K562 (cell line): ENCODE data around the gene FFAR1. TPM values are rescaled to one million over a fixed set of nuclear protein-coding genes. Genes with fewer than 3 reads are reported as not detected.

Experiments
- CBFA2T2 ChIP-seq: fragments of 450-650 bp; conservative IDR thresholded peaks from 2 replicates; pipeline ENCODE4 v1.6.1; 2017; ENCODE audit warnings: mild to moderate bottlenecking
- CREBBP ChIP-seq: IDR thresholded peaks from one replicate; pipeline ENCODE4 v1.6.1; 2012; ENCODE audit warnings: low read depth, mild to moderate bottlenecking, control low read depth, inconsistent platforms, low read length
- CREM ChIP-seq: IDR thresholded peaks from 2 replicates; pipeline ENCODE4 v1.6.1; 2014; ENCODE audit warnings: antibody characterized with exemption, low read depth
- CTBP1 ChIP-seq: fragments of 450-650 bp; IDR thresholded peaks from 2 replicates; pipeline ENCODE4 v1.6.1; 2016; ENCODE audit warnings: borderline replicate concordance
- CTCF ChIP-seq, 3 experiments: IDR thresholded peaks in 2 of 3; conservative IDR thresholded peaks in 1 of 3; 2 replicates each; pipeline ENCODE4 v1.5.1; 2011 to 2012; ENCODE audit warnings: low read length in 3 of 3, mild to moderate bottlenecking in 3 of 3, control low read depth in 2 of 3, improper control_type of control experiment in 1 of 3, inconsistent platforms in 1 of 3, low read depth in 1 of 3, mixed read lengths in 1 of 3, moderate library complexity in 1 of 3; ENCODE audit not compliant: insufficient read depth in 2 of 3
- DDX20 ChIP-seq: fragments of 450-650 bp; IDR thresholded peaks from 2 replicates; pipeline ENCODE4 v1.6.1; 2016; ENCODE audit warnings: missing genetic modification characterization, low read depth, mild to moderate bottlenecking, missing compliant biosample characterization, moderate library complexity
- DPF2 ChIP-seq: fragments of 450-650 bp; IDR thresholded peaks from 2 replicates; pipeline ENCODE4 v1.6.1; 2016
- ESRRB ChIP-seq: fragments of 250-450 bp; sonication (Bioruptor Pico); IDR thresholded peaks from 2 replicates; pipeline ENCODE4 v1.5.0; 2020; ENCODE audit warnings: mild to moderate bottlenecking, moderate library complexity, borderline replicate concordance
- PURB ChIP-seq: sonication (generic); formaldehyde crosslinking; IDR thresholded peaks from 2 replicates; pipeline ENCODE4 v1.9.0; 2021; ENCODE audit warnings: low read depth, mild to moderate bottlenecking, missing genetic modification reagents
- SUPT5H ChIP-seq: fragments of 450-650 bp; IDR thresholded peaks from 2 replicates; pipeline ENCODE4 v1.6.1; 2016
- TAL1 ChIP-seq: fragments of 450-650 bp; IDR thresholded peaks from 2 replicates; pipeline ENCODE4 v1.6.1; 2016; ENCODE audit warnings: mild to moderate bottlenecking
- ZBTB40 ChIP-seq, 2 experiments: fragments of 450-650 bp in 1 of 2; sonication (generic) in 1 of 2; formaldehyde crosslinking in 1 of 2; IDR thresholded peaks; 2 replicates each; pipeline versions ENCODE4 v1.7.1 to v1.9.0; 2016 to 2022; ENCODE audit warnings: inconsistent platforms in 1 of 2, mild to moderate bottlenecking in 1 of 2, missing genetic modification reagents in 1 of 2
- ZNF3 ChIP-seq: fragments of 250-450 bp; sonication (Bioruptor Pico); IDR thresholded peaks from 2 replicates; pipeline ENCODE4 v1.5.0; 2021; ENCODE audit warnings: mild to moderate bottlenecking, moderate library complexity
- ZNF592 ChIP-seq: fragments of 450-650 bp; IDR thresholded peaks from 2 replicates; pipeline ENCODE4 v1.6.1; 2017; ENCODE audit warnings: antibody characterized with exemption, mild to moderate bottlenecking
- polyA plus RNA-seq, 8 experiments: library from polyadenylated mRNA; depleted of rRNA in 4 of 8; stranded (reverse) in 5 of 8; unstranded in 3 of 8; fragments of >200 nt; fragmentation: Nextera tagmentation in 2 of 8; fragmentation: Illumina TruSeq in 1 of 8; extraction: Ambion mirVana in 2 of 8; extraction: Trizol in 1 of 8; gene quantifications; 2 replicates each; pipeline versions ENCODE4 v1.2.1 to v1.2.3, GENCODE V29; 2011 to 2014; ENCODE audit warnings: inconsistent platforms in 1 of 8, missing spikeins in 1 of 8
- total RNA-seq, 7 experiments: library from RNA; depleted of rRNA in 6 of 7; stranded (reverse); fragments of >200 nt in 6 of 7; fragmentation: Illumina TruSeq in 2 of 7; extraction: Trizol in 2 of 7; gene quantifications; 2 replicates each; pipeline versions ENCODE4 v1.2.1 to v1.2.3, GENCODE V29; 2011 to 2021; ENCODE audit warnings: low replicate concordance in 1 of 7

FFAR1 gene
- total and polyA plus RNA-seq, 9 of the 15 experiments (the other 6 are each of a cell fraction or from before 2014, with no cell fraction given) = not detected

GRCh38 chr19:35315883-35316282, 31.8 kb upstream of the FFAR1 start (continued):
- no peak for TF ChIP-seq ZNF3 (CRISPR knock-in tag)
- TF ChIP-seq CTBP1 = peak; percentile 79; the same call in 1 of the 2 replicates
- no peak for TF ChIP-seq SUPT5H
- 0 out of 2 replicates have a peak, but pooled peaks have one; percentile 26 for TF ChIP-seq DPF2
- TF ChIP-seq CREBBP = no peak
- TF ChIP-seq CBFA2T2 = peak; percentile 48; the same call in 1 of the 2 replicates
- no peak for TF ChIP-seq ESRRB (CRISPR knock-in tag)
- no peak for TF ChIP-seq PURB (CRISPR knock-in tag)
- TF ChIP-seq DDX20 (tag) = no peak
- TF ChIP-seq ZNF592 = peak; percentile 47
- TF ChIP-seq TAL1 = peak; percentile 32; the same call in 1 of the 2 replicates
- TF ChIP-seq CTCF (IDR thresholded peaks at IDR 0.05 in 2 of 3, conservative IDR thresholded peaks at IDR 0.05 in 1 of 3; ENCODE audit: insufficient read depth in 2 of 3, low read depth in 1 of 3, low read length in 3 of 3) = peak; percentile 21 to 78 (median 55); a peak in 4 of 6 replicates
- no peak for TF ChIP-seq ZBTB40 (IDR thresholded peaks at IDR 0.05)
- no peak for TF ChIP-seq ZBTB40 (CRISPR knock-in tag; IDR thresholded peaks at IDR 0.05)
- TF ChIP-seq CREM = peak; percentile 52; the same call in 1 of the 2 replicates
